ENCODE measurements around the gene TMEM272. TPM values are rescaled to one million over a fixed set of nuclear protein-coding genes. Genes with fewer than 3 reads are reported as not detected.

TMEM272 gene
- polyA plus RNA-seq, 1 of the 3 experiments (the other 2 are of a cell fraction), result not detected

- WGBS (ENCODE audit: low lambda C conversion rate), result 88% methylated on average over 10 of the region's 12 CpGs
- TF ChIP-seq POLR2AphosphoS5 (IDR thresholded peaks at IDR 0.05; ENCODE audit: low read depth, low read length) (no peak), SIN3A (IDR thresholded peaks at IDR 0.05; ENCODE audit: borderline replicate concordance, low read depth, low read length) (no peak), RFX5 (IDR thresholded peaks at IDR 0.05; ENCODE audit: low read length) (no peak), USF2 (IDR thresholded peaks at IDR 0.05; ENCODE audit: borderline replicate concordance, low read depth, low read length) (no peak), RCOR1 (IDR thresholded peaks at IDR 0.05; ENCODE audit: low read length) (no peak)
- H3F3A ChIP-seq (replicated peaks; ENCODE audit: insufficient read depth), result peaks cover 12% of the 10 kb centered on the region
- no peaks in the 10 kb centered on the region for H3K79me2 ChIP-seq (ENCODE audit: insufficient read depth)
- no peaks in the 10 kb centered on the region for H4K20me1 ChIP-seq (ENCODE audit: insufficient read depth)
- no peak overlapping the region for H2AFZ ChIP-seq (ENCODE audit: low read depth)
- H3K36me3 ChIP-seq (replicated peaks in 1 of 2; ENCODE audit: control insufficient read depth in 1 of 2, insufficient read depth in 2 of 2, low read length in 1 of 2), result no peaks in the 10 kb centered on the region
- no peak overlapping the region for H3K27ac ChIP-seq (ENCODE audit: low read depth in 2 of 2, low read length in 1 of 2)
- no peak overlapping the region for H3K4me2 ChIP-seq
- H3K27me3 ChIP-seq (ENCODE audit: insufficient read depth), result no peaks in the 10 kb centered on the region
- ChIA-PET POLR2A (interaction anchor here (1.4 kb wide), 1 partner anchor 216 kb away, joined by 3 read pairs; no protein-coding TSS in a partner anchor), CTCF (interaction anchor here (0.9 to 4.8 kb wide), 7 partner anchors 9 to 354 kb away, joined by 3 to 80 read pairs (median 18); no protein-coding TSS in a partner anchor)
- H3K9ac ChIP-seq, result no peak overlapping the region
- H3K4me3 ChIP-seq (ENCODE audit: low read depth in 2 of 2, low read length in 1 of 2), result no peak overlapping the region
- no peak for DNase-seq
- H3K9me3 ChIP-seq, result no peaks in the 10 kb centered on the region
- peaks cover 19 to 50% of the 10 kb centered on the region in 2 experiments for H3K4me1 ChIP-seq (ENCODE audit: control insufficient read depth in 1 of 2, insufficient read depth in 2 of 2, low read depth in 1 of 2, low read length in 1 of 2)
- no peaks in the 10 kb centered on the region for H3K9me2 ChIP-seq
Observed at GRCh38 chr13:51799261-51799660, 45.7 kb downstream of the TMEM272 start.

- H3K4me2 ChIP-seq, result no peak overlapping the region
- H3K9me3 ChIP-seq, result no peaks in the 10 kb centered on the region
- no peaks in the 10 kb centered on the region for H3K36me3 ChIP-seq (replicated peaks in 1 of 2; ENCODE audit: control insufficient read depth in 1 of 2, insufficient read depth in 2 of 2, low read length in 1 of 2)
- no peak overlapping the region for H3K9ac ChIP-seq
- WGBS (ENCODE audit: low lambda C conversion rate), result 77% methylated on average over 10 of the region's 12 CpGs
- no peaks in the 10 kb centered on the region for H3K79me2 ChIP-seq (ENCODE audit: insufficient read depth)
- H2AFZ ChIP-seq (ENCODE audit: low read depth), result no peak overlapping the region
- CTCF ChIA-PET, result interaction anchor here (0.6 to 4.8 kb wide), 75 partner anchors 7 to 693 kb away, joined by 3 to 80 read pairs (median 4); partner anchors contain the start of gene INTS6
- H3K4me1 ChIP-seq (ENCODE audit: control insufficient read depth in 1 of 2, insufficient read depth in 2 of 2, low read depth in 1 of 2, low read length in 1 of 2), result peaks cover 19 to 44% of the 10 kb centered on the region in 2 experiments
- H3K27me3 ChIP-seq (ENCODE audit: insufficient read depth), result no peaks in the 10 kb centered on the region
- POLR2A ChIA-PET, result interaction anchor here (0.8 to 3.1 kb wide), 6 partner anchors 12 to 347 kb away, joined by 3 to 30 read pairs (median 7); partner anchors contain the start of genes INTS6 and WDFY2
- peak overlapping the region in 1 of 2 experiments; percentile 50; a peak in 1 of 4 replicates for H3K27ac ChIP-seq (ENCODE audit: low read depth in 2 of 2, low read length in 1 of 2)
- H4K20me1 ChIP-seq (ENCODE audit: insufficient read depth), result no peaks in the 10 kb centered on the region
- H3K9me2 ChIP-seq, result no peaks in the 10 kb centered on the region
- no peak overlapping the region for H3K4me3 ChIP-seq (ENCODE audit: low read depth in 2 of 2, low read length in 1 of 2)
- peaks cover 13% of the 10 kb centered on the region for H3F3A ChIP-seq (replicated peaks; ENCODE audit: insufficient read depth)
- peak; percentile 76 for DNase-seq
- no peak for TF ChIP-seq TCF12 (IDR thresholded peaks at IDR 0.05)
- no peak for TF ChIP-seq JUND (IDR thresholded peaks at IDR 0.05)
- peak; percentile 59 for TF ChIP-seq CTCF (IDR thresholded peaks at IDR 0.05)
- no peak for TF ChIP-seq YY1 (IDR thresholded peaks at IDR 0.05; ENCODE audit: low read depth)
- TF ChIP-seq RCOR1 (IDR thresholded peaks at IDR 0.05; ENCODE audit: low read length), result 0 out of 2 replicates have a peak, but pooled peaks have one; percentile 29
- TF ChIP-seq RAD21 (IDR thresholded peaks at IDR 0.05; ENCODE audit: low read length), result peak; percentile 93
- TF ChIP-seq GATA2 (CRISPR knock-in tag; IDR thresholded peaks at IDR 0.05), result no peak
- TF ChIP-seq FOXJ3 (CRISPR knock-in tag; IDR thresholded peaks at IDR 0.05), result no peak
- TF ChIP-seq FOSL2 (IDR thresholded peaks at IDR 0.05; ENCODE audit: borderline replicate concordance, low read depth), result no peak
- TF ChIP-seq RXRA (IDR thresholded peaks at IDR 0.05; ENCODE audit: borderline replicate concordance, low read depth), result no peak
- no peak for TF ChIP-seq IRF3 (IDR thresholded peaks at IDR 0.05; ENCODE audit: low read depth, low read length)
- no peak for TF ChIP-seq MAX (IDR thresholded peaks at IDR 0.05; ENCODE audit: low read depth)
- TF ChIP-seq SMC3 (IDR thresholded peaks at IDR 0.05; ENCODE audit: low read depth, low read length), result peak; percentile 85
- no peak for TF ChIP-seq NRF1 (IDR thresholded peaks at IDR 0.05; ENCODE audit: low read depth, low read length)
- TF ChIP-seq SIN3A (IDR thresholded peaks at IDR 0.05; ENCODE audit: borderline replicate concordance, low read depth, low read length), result no peak
- no peak for TF ChIP-seq ZBTB33 (IDR thresholded peaks at IDR 0.05; ENCODE audit: borderline replicate concordance, low read depth)
- no peak for TF ChIP-seq MEF2A (IDR thresholded peaks at IDR 0.05; ENCODE audit: borderline replicate concordance, low read depth)
- no peak for TF ChIP-seq FOXM1 (IDR thresholded peaks at IDR 0.05; ENCODE audit: low read depth)
Observed at GRCh38 chr13:51797664-51798488, 47.1 kb downstream of the TMEM272 start.

Measured in SK-N-SH (cell line).